MM.1S (cell line): ENCODE data around the gene RNF150.

Experiments used
- DNase-seq: peaks from one replicate; pipeline ENCODE4 v3.0.0-alpha.2; 2015
- H2AFZ ChIP-seq: fragments of 300-600 bp; sonication (generic); 2 replicates; pipeline ENCODE4 v1.6.0; 2016; ENCODE audit warnings: antibody characterized with exemption, low read length
- H3F3A ChIP-seq: fragments of 300-600 bp; sonication (generic); 2 replicates; pipeline ENCODE4 v1.6.1; 2016; ENCODE audit warnings: mild to moderate bottlenecking, antibody characterized with exemption, low read length, moderate library complexity, mixed read lengths; ENCODE audit not compliant: insufficient read depth
- H3K27ac ChIP-seq: fragments of 300-600 bp; sonication (generic); 2 replicates; pipeline ENCODE4 v1.5.1; 2016; ENCODE audit warnings: mild to moderate bottlenecking, low read length
- H3K27me3 ChIP-seq: fragments of 300-600 bp; sonication (generic); replicated peaks from 2 replicates; pipeline ENCODE4 v1.6.0; 2016; ENCODE audit warnings: low read length; ENCODE audit not compliant: insufficient read depth
- H3K36me3 ChIP-seq: fragments of 300-600 bp; sonication (generic); replicated peaks from 2 replicates; pipeline ENCODE4 v1.6.1; 2016; ENCODE audit warnings: mild to moderate bottlenecking, low read length, mixed read lengths; ENCODE audit not compliant: insufficient read depth
- H3K4me1 ChIP-seq: fragments of 300-600 bp; sonication (generic); 2 replicates; pipeline ENCODE4 v1.6.1; 2016; ENCODE audit warnings: low read length, mixed read lengths
- H3K4me2 ChIP-seq: fragments of 300-600 bp; sonication (generic); 2 replicates; pipeline ENCODE4 v1.6.0; 2016; ENCODE audit warnings: low read depth, low read length
- H3K4me3 ChIP-seq: fragments of 300-600 bp; sonication (generic); 2 replicates; pipeline ENCODE4 v1.5.1; 2016; ENCODE audit warnings: low read length, mixed read lengths
- H3K79me2 ChIP-seq: fragments of 300-600 bp; sonication (generic); 2 replicates; pipeline ENCODE4 v1.6.1; 2016; ENCODE audit warnings: mixed run types, low read length, mixed read lengths
- H3K9ac ChIP-seq: fragments of 300-600 bp; sonication (generic); 2 replicates; pipeline ENCODE4 v1.6.1; 2016; ENCODE audit warnings: low read length, mixed read lengths
- H3K9me2 ChIP-seq: fragments of 300-600 bp; sonication (generic); replicated peaks from 2 replicates; pipeline ENCODE4 v1.6.1; 2016; ENCODE audit warnings: mild to moderate bottlenecking, low read length, mixed read lengths; ENCODE audit not compliant: insufficient read depth
- H3K9me3 ChIP-seq: fragments of 300-600 bp; sonication (generic); replicated peaks from 2 replicates; pipeline ENCODE4 v1.6.1; 2016; ENCODE audit warnings: mild to moderate bottlenecking, low read length, mixed read lengths; ENCODE audit not compliant: insufficient read depth
- H4K20me1 ChIP-seq: fragments of 300-600 bp; sonication (generic); 2 replicates; pipeline ENCODE4 v1.6.1; 2016; ENCODE audit warnings: mild to moderate bottlenecking, low read length, moderate library complexity, mixed read lengths; ENCODE audit not compliant: insufficient read depth
- EZH2 ChIP-seq: fragments of 300-600 bp; sonication (generic); optimal IDR thresholded peaks from 2 replicates; pipeline ENCODE3; 2017; ENCODE audit warnings: low read depth, mild to moderate bottlenecking, antibody characterized with exemption, low read length, mixed read lengths
- EZH2phosphoT487 ChIP-seq: fragments of 300-600 bp; sonication (generic); IDR thresholded peaks from 2 replicates; pipeline ENCODE4 v1.6.1; 2018; ENCODE audit warnings: antibody characterized with exemption, low read length
- TF ChIP-seq, protein P1 (sequence below): fragments of 300-600 bp; sonication (generic); IDR thresholded peaks from 2 replicates; pipeline ENCODE4 v1.5.1; 2016; ENCODE audit warnings: antibody characterized with exemption, low read length, mixed read lengths

RNF150 gene

GRCh38 chr4:140857111-140857510 lies 276.2 kb downstream of the RNF150 start:
- H3K36me3 ChIP-seq = no peaks in the 10 kb centered on the region
- TF ChIP-seq EZH2 (no peak), EZH2phosphoT487 (no peak)
- TF ChIP-seq, protein P1, sequence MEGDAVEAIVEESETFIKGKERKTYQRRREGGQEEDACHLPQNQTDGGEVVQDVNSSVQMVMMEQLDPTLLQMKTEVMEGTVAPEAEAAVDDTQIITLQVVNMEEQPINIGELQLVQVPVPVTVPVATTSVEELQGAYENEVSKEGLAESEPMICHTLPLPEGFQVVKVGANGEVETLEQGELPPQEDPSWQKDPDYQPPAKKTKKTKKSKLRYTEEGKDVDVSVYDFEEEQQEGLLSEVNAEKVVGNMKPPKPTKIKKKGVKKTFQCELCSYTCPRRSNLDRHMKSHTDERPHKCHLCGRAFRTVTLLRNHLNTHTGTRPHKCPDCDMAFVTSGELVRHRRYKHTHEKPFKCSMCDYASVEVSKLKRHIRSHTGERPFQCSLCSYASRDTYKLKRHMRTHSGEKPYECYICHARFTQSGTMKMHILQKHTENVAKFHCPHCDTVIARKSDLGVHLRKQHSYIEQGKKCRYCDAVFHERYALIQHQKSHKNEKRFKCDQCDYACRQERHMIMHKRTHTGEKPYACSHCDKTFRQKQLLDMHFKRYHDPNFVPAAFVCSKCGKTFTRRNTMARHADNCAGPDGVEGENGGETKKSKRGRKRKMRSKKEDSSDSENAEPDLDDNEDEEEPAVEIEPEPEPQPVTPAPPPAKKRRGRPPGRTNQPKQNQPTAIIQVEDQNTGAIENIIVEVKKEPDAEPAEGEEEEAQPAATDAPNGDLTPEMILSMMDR = no peak
- H3K4me3 ChIP-seq = no peak overlapping the region
- H4K20me1 ChIP-seq = no peaks in the 10 kb centered on the region
- no peaks in the 10 kb centered on the region for H3F3A ChIP-seq
- H3K4me1 ChIP-seq = no peaks in the 10 kb centered on the region
- no peak overlapping the region for H3K27ac ChIP-seq
- no peaks in the 10 kb centered on the region for H3K79me2 ChIP-seq
- no peak for DNase-seq
- no peaks in the 10 kb centered on the region for H3K9me3 ChIP-seq
- no peaks in the 10 kb centered on the region for H3K27me3 ChIP-seq
- H3K9ac ChIP-seq = no peak overlapping the region
- no peaks in the 10 kb centered on the region for H3K9me2 ChIP-seq
- no peak overlapping the region for H2AFZ ChIP-seq
- no peak overlapping the region for H3K4me2 ChIP-seq

GRCh38 chr4:140856621-140857062 lies 276.6 kb downstream of the RNF150 start:
- Histone ChIP-seq H3K4me2 (no peak overlapping the region), H3K4me3 (no peak overlapping the region), H3K9me3 (no peaks in the 10 kb centered on the region), H3K36me3 (no peaks in the 10 kb centered on the region), H3K27me3 (no peaks in the 10 kb centered on the region), H3K9me2 (no peaks in the 10 kb centered on the region), H3F3A (no peaks in the 10 kb centered on the region), H4K20me1 (no peaks in the 10 kb centered on the region), H3K27ac (no peak overlapping the region), H2AFZ (no peak overlapping the region), H3K4me1 (no peaks in the 10 kb centered on the region), H3K9ac (no peak overlapping the region), H3K79me2 (no peaks in the 10 kb centered on the region)
- TF ChIP-seq EZH2phosphoT487 (no peak), EZH2 (no peak)
- TF ChIP-seq, protein P1 = no peak
- no peak for DNase-seq

DNA sequence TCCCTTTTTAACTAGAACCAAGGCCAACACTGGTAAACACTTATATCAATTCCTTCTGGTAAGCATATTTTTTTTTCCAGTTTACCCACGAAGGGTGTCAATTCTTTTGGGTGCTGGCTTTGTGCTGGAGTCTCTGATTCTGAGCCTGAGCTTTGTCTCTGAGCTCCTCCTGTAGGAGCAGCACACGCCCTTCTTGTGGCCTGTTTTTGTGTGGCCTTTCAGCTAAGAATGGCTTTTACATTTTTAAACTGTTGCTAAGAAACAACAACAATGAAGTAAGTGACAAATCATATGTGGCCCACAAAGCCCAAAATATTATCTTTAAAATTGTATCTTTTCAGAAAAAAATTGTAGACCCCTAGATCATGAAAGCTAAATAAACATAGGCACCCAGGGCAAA lies 279.1 kb downstream of the RNF150 start:
- no peaks in the 10 kb centered on the region for H3F3A ChIP-seq
- no peak for DNase-seq
- no peaks in the 10 kb centered on the region for H3K27me3 ChIP-seq

More for the DNA sequence above, 279.1 kb downstream of the RNF150 start:
- Histone ChIP-seq H2AFZ (no peak overlapping the region), H3K4me3 (no peak overlapping the region), H3K36me3 (no peaks in the 10 kb centered on the region), H3K4me2 (no peak overlapping the region), H3K9me3 (no peaks in the 10 kb centered on the region), H3K27ac (no peak overlapping the region), H3K9ac (no peak overlapping the region), H3K9me2 (no peaks in the 10 kb centered on the region), H3K79me2 (no peaks in the 10 kb centered on the region), H3K4me1 (0 out of 2 replicates have a peak, but pooled peaks cover 4% of the 10 kb centered on the region), H4K20me1 (no peaks in the 10 kb centered on the region)
- no peak for TF ChIP-seq EZH2
- TF ChIP-seq, protein P1 = no peak
- no peak for TF ChIP-seq EZH2phosphoT487
